HG02981 (cell line): ENCODE data around the gene PTGS1.
"Not testable (repeated sequence)": the region's sequence is repeated elsewhere in the genome, so short reads cannot be mapped to it uniquely, and the experiment has no call there.

Experiments
- ATAC-seq: cut with Tn5 transposase; IDR thresholded peaks from one replicate; pipeline ENCODE4 v1.9.1; 2021; ENCODE audit warnings: mild to moderate bottlenecking, moderate library complexity; ENCODE audit not compliant: unreplicated experiment

Gene PTGS1

GRCh38 chr9:122346478-122347347, 24.1 kb upstream of the PTGS1 start:
- ATAC-seq = no peak

GRCh38 chr9:122347348-122348287, 23.2 kb upstream of the PTGS1 start:
- ATAC-seq = no peak

GRCh38 chr9:122348288-122348777, 22.5 kb upstream of the PTGS1 start:
- no peak for ATAC-seq

- ATAC-seq = no peak
Measured at GRCh38 chr9:122348791-122349190, 22.0 kb upstream of the PTGS1 start.

- ATAC-seq = no peak
Measured at GRCh38 chr9:122349201-122349600, 21.6 kb upstream of the PTGS1 start.

GRCh38 chr9:122350577-122351355, 20.1 kb upstream of the PTGS1 start:
- ATAC-seq = peak; percentile 82

GRCh38 chr9:122354536-122355199, 16.2 kb upstream of the PTGS1 start:
- no peak for ATAC-seq

- ATAC-seq = no peak
Measured at GRCh38 chr9:122355336-122355875, 15.4 kb upstream of the PTGS1 start.

GRCh38 chr9:122356627-122357026, 14.2 kb upstream of the PTGS1 start:
- ATAC-seq = no peak

- no peak for ATAC-seq
Measured at GRCh38 chr9:122360891-122361290, 9.9 kb upstream of the PTGS1 start.

GRCh38 chr9:122363131-122363530, 7.7 kb upstream of the PTGS1 start:
- not testable (repeated sequence) for ATAC-seq

GRCh38 chr9:122364117-122364782, 6.6 kb upstream of the PTGS1 start:
- ATAC-seq = no peak

GRCh38 chr9:122364783-122365150, 6.1 kb upstream of the PTGS1 start:
- no peak for ATAC-seq

GRCh38 chr9:122366074-122366660, 4.7 kb upstream of the PTGS1 start:
- ATAC-seq = no peak

GRCh38 chr9:122367065-122367464, 3.8 kb upstream of the PTGS1 start:
- no peak for ATAC-seq

GRCh38 chr9:122367774-122368460, 2.9 kb upstream of the PTGS1 start:
- no peak for ATAC-seq

- no peak for ATAC-seq
Measured at GRCh38 chr9:122368642-122369041, 2.2 kb upstream of the PTGS1 start.

- peak; percentile 41 for ATAC-seq
Measured at GRCh38 chr9:122370303-122370702, 521 bp upstream of the PTGS1 start.
